Dermis blood vessel endothelial cell (primary cell): ENCODE measurements around the gene MSX2. TPM values are rescaled to one million over a fixed set of nuclear protein-coding genes. Genes with fewer than 3 reads are reported as not detected.

Experiments used
- DNase-seq: peaks from one replicate; pipeline ENCODE4 v3.0.0; 2010
- total RNA-seq: library from RNA; depleted of rRNA; stranded (reverse); fragments of >200 nt; gene quantifications from 2 replicates; pipeline ENCODE4 v1.2.3, GENCODE V29; 2014

Gene MSX2
- total RNA-seq = 0.05 and 0.17 TPM in 2 replicates

DNA sequence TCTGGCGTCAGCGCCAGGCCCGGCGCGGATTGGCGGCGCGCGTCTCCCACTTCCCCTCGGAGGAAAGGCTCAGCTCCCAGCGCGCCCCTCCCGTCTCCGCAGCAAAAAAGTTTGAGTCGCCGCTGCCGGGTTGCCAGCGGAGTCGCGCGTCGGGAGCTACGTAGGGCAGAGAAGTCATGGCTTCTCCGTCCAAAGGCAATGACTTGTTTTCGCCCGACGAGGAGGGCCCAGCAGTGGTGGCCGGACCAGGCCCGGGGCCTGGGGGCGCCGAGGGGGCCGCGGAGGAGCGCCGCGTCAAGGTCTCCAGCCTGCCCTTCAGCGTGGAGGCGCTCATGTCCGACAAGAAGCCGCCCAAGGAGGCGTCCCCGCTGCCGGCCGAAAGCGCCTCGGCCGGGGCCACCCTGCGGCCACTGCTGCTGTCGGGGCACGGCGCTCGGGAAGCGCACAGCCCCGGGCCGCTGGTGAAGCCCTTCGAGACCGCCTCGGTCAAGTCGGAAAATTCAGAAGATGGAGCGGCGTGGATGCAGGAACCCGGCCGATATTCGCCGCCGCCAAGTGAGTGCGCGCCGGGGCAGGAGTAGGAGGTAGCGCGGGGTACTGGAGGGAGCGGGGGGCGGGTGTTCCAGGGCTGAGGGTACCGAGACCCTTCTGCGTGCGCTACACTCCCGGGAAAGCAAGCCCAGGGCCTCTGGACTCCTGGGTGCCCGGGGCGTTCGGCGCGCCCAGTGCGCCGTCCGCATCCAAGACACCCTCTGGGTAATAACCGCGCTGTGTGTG lies at the start of gene MSX2:
TSS of gene MSX2 (plus strand) at position 99 of the 777 bp plus-strand sequence. CDS start at position 177, 78 bp downstream.
- DNase-seq = peak; percentile 66

DNA sequence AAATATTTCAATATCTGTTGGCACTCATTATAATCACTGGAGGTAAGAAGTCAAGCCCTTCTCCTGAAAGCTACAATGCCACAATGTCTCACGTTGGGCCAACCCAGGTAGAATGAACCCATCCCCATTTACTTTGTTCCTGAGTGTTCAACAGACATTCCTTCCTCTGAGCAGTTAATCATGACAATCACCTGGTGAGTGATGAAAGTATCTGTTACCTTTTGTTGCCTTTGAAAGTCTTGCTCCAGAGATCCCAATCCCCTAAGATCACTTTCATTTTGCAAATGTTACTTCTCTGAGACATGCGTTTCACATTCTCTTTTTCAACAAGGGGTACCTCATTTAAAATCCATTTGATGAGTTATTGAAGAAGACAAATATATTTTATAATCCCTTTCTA lies 49.3 kb upstream of the MSX2 start:
- no peak for DNase-seq

DNA sequence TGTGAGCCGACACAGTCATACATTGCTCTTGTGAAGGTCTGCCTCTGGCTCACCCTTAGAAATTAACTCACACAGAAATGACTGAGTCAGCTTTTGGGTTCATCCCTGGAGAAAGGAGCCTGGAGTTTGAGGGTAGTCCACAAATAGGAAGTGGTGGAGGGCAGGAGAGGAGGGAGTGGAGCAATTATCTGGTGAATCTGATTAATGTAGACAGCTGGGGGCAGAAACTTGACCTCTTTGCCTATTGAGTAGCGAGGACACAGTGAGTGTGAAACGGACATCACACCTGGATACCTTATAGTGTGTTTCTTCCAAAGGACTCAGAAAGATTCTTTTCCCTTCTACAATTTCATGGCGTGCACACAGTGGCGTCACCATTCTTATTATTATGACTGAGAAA lies 48.5 kb upstream of the MSX2 start:
- no peak for DNase-seq

DNA sequence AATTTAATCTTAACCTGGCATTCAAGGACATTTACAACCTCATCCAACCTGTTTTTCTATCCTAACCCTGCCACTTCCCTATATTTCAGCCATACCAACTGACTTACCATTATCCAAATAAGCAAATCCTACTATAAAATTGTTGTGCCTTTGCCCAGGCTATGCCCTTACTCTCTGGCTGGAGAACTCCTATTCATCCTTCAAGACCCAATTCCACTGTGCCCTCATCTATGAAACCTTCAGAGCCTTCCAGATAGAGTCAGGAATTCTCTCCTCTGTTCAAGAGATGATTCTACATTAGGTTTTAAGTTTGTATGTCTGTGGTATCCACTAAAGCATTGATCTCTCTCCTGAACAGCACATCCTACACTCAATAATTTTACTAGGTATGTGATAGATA lies 46.3 kb upstream of the MSX2 start:
- no peak for DNase-seq

DNA sequence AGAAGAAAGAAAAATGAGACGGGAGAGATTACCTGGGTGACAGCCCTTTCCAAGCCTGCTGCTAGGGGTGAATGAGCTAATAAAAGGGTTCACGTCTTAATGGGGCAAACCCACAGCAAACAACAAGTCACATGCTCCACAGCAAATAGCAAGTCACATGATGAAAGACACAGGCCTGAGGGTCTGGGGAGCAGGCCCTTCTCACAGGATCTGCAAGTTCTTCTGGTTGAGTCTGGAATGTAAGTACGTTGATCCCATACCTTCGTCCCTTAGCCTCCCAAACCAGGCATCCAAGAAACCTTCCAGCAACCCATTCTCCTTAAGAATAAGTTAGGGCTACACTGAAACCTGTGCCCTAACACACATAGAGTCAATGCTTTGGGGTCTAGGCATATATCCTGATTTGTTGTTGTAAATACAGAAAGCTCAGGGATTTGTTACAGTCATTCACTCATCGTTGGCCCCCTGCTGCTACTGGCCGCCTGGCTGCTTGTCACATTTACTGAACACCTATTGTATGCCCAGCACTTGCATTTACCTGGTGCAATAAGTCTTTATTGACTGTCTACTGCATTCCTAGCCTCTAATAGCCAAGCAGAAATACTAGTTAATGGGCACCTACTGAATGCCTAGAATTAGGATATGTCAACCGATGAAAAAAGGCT lies 43.3 kb upstream of the MSX2 start:
- no peak for DNase-seq

DNA sequence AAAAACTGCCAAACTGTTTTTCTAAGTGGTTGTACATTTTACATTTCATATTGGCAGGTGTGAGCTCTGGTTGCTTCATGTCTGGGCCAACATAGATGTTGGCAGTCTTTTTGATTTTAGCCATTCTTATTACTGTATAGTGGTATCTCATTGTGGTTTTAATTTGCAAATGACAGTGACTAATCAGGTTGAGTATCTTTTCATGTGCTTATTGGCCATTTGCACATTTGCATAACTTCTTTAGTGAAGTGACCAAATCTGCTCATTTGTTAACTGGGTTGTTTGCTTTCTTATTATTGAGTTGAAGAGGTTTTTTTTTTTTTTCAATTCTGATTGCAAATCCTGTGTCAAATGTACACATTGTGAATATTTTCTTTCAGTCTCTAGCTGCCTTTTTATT lies 36.9 kb upstream of the MSX2 start:
- DNase-seq = no peak

DNA sequence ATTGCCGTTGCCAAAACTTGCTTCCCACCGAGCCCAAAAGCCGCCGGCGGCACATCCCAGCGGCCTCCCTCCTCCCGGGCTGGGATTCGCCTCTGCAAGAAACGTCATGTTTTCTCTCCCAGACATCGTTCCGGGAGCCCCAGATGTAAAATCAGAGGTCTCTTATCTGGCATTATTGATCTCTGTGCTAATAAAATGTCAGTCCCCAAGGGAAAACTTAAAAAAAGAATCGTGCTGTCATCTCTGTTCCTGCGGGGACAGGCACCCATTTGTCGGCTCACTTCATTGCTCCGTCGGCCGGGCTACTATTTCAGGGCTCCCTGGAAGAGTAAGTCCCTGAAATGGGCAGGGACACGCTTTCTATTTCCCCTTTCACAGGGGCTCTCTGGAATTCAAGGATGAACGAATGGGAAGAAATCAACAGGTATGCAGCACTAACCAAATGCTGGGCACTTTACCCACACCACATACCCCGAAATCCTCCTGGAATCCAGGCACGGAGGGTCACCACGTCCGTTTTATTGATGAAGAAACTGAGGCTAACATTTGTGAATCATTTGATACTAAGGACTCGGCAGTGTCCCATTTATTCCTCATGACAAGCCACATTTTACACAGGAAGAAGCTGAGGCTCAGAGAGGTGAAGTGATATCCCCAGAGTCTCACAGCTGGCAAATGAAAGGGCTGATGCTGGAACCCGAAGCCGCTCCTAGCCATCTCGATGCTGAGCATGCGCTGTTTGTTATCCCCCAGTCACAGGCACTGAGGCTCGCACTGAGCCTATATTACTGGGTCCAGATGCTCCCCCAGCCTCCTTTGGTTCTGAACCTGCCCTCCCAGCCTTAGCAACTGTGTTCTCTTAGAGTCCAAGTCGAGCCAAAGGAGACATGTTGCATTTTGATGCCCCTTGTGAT lies 35.7 kb upstream of the MSX2 start:
- no peak for DNase-seq

DNA sequence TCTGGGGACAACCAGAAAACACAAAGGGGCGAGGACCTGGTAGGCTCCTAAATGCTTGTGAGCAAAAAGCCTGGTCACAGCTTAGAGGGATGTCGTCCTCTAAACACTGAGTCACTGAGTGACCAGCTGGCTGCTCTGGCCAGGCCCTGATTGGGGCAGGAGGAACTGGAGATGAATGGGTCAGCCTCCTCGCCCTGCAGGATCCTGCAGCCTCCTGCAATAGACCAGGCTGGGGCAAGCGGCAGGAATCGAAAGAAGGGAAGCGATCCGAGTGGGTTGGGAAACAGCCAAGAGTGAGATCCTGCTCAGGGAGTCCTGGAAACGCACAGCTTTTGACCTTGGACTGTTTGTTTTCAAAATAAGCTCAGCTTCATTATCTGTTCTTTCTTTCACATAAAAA lies 34.1 kb upstream of the MSX2 start:
- DNase-seq = no peak

DNA sequence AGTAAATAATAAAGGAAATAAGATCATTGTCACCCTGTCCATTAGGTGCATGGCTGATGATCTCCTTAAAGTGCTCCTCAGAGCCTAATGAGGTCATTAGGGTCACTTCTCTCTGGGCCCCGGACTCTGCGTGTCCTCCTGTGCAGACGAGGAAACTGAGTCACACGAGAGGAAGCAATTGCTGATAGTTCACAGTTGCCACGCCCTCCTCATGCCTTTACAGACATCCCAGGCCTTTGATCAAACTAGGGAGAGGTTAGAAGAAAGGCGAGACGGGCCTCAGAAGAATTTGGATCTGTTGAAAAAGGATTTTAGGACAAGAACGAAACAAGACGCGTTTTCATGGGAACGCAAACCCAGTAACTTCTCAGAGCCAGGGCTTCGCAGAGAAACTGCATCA lies 32.0 kb upstream of the MSX2 start:
- DNase-seq = no peak

DNA sequence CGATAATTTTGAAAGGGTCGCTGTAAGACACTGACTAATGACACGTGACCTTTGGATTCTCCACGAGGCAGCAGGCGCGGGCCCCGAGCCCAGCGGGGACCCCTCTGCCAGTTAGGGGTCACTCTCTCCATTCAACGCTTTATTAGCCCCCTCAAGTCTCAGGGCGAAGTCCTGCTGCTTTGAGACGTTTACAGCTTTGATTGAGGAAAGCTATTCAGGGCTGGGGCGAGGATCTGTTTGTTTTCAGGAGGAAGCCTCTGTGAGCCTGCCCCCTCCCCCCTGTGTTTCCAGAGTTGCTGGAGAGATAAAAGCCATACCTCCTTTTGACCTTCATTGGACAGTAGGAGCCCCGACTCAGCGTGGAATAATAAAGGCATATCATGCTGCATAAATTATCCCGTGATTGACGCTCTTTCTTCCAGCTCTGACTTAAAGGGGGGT lies 31.4 kb upstream of the MSX2 start:
- DNase-seq = no peak

DNA sequence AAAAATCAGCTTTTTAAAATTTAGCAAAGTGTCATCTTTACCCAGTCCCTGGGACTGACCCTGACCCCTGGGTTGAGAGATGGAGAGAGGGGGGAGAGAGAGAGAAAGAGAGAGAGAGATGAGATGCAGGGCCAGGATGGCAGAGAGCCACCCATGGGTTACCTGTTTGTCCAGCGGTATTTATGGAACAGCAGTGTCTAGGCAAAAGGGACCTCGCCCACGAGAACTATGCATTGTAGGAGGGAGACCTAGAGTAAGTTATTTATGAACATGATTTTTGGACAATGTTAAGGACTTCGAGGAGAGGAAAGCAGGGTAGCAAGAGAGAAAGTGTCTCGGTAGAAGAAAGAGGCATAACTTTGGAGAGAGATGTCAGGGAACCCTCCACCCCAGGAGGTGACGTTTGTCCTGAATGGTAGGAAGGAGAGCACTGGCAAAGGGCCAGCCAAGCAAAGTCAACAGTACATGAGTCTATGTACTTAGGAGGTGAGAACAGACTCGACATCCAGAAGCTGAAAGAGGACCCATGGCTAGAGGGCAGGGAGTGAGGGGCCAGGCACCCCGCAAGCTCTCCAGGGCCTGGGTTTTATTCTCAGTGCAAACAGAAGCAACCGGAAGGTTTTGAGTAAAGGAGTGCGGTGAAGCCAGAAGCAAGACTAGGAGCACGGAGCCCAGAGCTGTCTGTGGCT lies 30.5 kb upstream of the MSX2 start:
- no peak for DNase-seq

DNA sequence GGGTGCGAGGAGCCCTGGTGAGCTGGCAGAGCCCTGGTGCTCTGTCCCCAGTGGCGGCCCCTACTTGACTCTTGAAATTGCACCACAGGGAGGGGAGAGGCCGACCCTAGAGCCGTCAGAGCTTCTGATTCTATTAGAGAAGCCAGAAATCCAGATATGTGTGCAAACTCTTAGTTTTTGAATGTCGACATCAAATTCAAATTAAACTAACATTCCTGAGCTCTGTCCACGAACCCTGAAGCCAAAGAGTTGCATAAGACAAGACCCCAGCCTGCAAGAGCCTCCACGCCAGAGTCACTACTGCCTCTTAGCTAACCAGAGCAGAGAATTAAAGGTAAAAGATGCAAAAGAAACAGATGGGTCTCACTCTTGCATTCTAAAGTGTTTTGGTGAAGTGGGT lies 29.8 kb upstream of the MSX2 start:
- no peak for DNase-seq

DNA sequence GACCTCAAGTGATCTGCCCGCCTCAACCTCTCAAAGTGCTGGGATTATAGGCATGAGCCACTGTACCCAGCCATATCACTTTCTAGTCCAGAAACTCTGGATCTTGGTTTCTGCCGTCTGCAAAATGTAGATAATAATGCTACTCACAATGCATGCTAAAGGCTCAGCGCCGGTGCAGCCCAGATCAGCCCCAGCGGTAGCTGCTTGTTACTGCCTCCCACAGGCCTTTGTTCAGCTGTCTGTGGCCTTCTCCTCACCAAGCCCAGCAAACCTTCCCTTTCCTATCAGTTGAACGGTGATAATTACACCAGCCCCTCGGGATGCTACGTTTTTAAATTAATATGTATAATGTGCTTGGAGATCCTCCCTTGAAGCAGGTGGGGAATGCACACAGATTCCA lies 26.2 kb upstream of the MSX2 start:
- no peak for DNase-seq

DNA sequence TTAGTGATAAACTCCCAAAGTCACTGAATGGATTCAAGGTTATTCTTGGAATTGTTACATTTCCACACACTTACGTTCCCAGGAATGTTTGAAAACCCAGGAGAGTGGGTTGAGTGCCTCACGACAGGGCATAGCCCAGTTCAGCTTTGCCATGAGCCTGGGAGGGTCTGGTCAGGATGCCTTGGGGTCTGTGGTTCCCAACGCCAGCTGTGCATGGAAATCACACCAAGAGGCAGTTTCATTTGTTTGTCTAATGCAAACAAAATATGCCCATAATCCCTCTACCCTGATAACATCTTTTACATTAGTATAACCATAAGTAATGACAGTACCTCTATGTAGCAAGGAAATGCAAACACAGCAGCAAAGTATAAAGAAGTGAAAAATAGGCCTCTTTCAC lies 25.3 kb upstream of the MSX2 start:
- DNase-seq = no peak

DNA sequence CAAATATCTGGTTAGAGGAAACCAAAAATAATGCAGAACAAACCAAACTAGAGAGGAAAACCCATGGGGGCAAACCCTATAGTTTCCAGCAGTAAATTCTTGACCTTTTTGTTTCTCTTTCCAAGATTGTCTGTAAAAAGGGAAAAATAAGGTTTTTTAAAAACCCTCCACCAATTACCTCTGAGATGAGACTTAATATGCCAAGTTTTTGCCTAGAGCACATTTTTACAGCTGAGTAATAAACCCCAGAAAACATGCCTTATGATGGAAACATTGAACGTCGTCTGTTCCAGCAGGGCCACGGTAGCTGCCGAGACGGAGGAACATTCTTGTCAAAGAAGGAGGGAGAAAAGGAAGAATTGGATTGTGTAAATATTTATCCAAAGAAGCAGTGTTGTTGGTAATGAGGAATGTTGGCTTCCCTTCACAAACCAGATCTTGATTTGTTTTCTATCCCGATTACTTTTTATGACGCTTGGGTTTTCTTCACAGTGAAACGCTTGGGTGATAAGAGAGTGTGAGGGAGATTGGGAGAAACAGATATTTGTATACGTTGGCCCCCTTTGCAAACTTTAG lies 17.3 kb upstream of the MSX2 start:
- no peak for DNase-seq

DNA sequence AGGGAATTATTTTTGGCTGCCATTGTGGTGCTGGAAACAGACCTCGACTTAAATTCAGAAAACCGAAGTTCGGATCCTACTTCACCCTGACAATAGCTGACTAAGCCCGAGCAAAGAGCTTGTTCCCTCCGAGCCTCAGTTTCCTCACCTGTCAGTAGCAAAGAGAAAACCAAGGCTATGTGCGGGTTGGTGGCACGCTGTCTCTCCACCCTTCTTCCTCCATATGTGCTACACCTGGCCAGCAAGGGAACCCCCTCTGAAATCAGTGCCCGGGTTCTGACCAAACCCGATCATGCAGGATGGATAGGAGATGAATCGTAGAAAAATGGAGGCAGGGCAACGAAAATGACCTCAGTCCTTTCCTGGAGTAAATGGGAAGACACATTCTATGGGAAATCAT lies 16.7 kb upstream of the MSX2 start:
- DNase-seq = no peak

DNA sequence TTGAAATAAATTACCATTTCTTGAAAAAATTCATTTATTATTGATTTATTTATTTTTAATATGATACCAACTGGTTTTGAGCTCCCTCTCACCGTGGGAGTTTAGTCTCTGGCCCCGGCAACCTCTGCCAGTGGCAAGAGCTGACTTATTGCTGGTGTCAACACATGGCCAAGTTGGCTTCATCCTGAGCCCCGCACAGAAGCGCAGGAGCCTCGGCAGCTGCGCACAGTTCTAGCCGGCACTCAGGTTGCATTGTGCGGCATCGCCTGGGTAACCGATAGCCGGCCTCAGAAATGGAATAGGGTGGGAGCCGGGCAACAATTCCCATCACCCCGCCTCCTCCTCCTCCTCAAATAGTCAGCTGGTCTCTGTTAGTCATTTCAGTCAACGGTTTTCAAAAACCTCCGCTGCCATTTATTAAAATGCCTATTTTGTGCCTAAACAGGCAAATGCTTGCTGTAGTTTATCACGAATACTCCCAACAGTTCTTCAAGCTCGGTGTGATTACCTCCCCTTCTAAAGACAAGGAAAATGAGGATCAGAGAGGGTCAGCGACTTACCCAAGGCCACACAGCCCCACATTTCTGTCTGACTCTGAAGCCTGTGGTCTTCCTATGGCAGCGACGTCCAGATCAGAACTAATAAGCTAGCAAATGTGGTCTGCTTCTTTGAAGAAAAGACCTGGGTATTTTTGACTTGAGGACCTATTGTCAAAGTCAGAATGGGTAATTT lies 15.7 kb upstream of the MSX2 start:
- DNase-seq = no peak

DNA sequence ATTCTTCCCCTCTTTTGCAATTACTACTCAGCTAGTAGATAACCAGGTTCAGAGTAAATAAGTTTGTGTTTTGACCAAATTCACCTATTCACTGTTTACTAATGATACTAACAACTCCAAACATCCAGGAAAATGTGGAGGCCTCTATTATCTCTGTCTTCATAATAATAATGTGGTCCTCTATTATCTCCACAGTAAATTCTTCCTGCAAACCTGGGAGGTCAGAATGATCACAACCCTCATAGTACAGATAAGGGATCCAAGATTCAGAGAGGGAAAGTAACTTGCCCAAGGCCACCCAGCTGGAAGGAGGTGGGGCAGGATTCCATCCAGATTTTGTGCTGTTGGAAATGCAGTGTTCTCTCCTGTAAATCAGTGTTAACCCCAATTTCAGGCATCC lies 9.6 kb upstream of the MSX2 start:
- no peak for DNase-seq

DNA sequence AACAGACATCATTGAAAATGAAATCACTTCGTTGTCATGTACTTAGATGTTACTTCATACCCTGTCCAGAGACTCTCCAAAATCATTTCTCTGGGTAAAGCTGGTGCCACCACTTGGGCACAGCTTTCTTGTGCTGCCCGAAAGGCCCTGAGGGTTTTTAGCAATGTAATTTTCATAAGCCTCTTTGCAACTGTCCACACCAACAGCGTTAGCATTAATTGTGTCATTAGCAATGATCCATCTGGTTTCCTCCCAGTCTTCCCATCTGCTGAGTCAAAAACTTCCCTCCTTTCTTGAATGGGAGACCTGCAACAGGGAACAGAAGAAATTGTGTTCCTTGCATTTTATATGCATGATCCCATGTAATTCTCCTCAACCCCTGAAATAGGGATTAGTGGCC lies 8.6 kb upstream of the MSX2 start:
- DNase-seq = no peak

DNA sequence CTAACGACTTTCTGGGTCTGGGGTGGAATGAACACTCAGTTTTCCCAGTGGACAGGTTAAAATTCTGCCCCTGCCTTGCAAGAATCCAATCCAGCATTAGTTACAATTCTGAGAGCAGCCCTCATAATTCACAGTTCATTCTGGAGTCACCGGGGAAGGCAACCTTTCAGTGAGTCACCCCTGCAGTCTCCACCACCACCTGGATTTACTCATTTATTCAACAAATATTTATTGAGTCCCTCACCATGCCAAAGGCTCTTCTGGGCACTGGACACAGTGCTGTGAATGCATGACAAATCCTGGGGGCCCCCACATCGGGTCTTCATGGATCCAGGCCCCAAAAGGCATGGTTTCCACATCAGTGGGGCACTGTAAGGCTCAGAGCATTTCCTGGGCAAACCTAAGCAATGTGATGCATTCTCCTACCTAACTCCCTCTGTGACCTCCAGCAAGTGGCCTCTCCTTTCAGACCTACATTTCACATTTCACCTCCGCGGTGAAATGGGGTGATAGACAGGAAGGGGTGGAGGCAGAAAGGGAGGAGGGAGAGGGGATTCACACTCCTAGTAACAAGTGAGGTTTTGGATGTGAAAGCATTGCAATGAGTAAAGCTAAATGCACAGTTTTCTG lies 6.4 kb upstream of the MSX2 start:
- DNase-seq = no peak
